Activated CD8-positive, alpha-beta T cell treated with anti-CD3 and anti-CD28 coated beads for 36 hours (primary cell): ENCODE results near the gene MAEA. TPM values are rescaled to one million over a fixed set of nuclear protein-coding genes. Genes with fewer than 3 reads are reported as not detected.
"Not testable (repeated sequence)": the region's sequence is repeated elsewhere in the genome, so short reads cannot be mapped to it uniquely, and the experiment has no call there.

Source experiments
- ATAC-seq: fragments of 200-7000 bp; cut with Tn5 transposase; one replicate; pipeline ENCODE4 v1.10.0; 2021; ENCODE audit warnings: mild to moderate bottlenecking, moderate library complexity
- CTCF ChIA-PET: fragments of 350-600 bp; sonication (Branson Sonifier 250); formaldehyde crosslinking; loops from one replicate; lab custom pipeline; 2021; ENCODE audit warnings: antibody characterized with exemption; lab: Charles Lee
- POLR2A ChIA-PET: fragments of 350-600 bp; sonication (Branson Sonifier 250); formaldehyde crosslinking; loops from one replicate; lab custom pipeline; 2021; ENCODE audit warnings: antibody characterized with exemption; lab: Charles Lee
- DNase-seq: peaks from one replicate; pipeline ENCODE4 v3.0.0-alpha.2; 2020
- H3K27ac Mint-ChIP-seq: one replicate; pipeline ENCODE4 v1.8.0; 2021; ENCODE audit warnings: mild to moderate bottlenecking, mixed read lengths
- H3K27me3 Mint-ChIP-seq: one replicate; pipeline ENCODE4 v1.8.0; 2021; ENCODE audit warnings: mixed read lengths
- H3K36me3 Mint-ChIP-seq: one replicate; pipeline ENCODE4 v1.8.0; 2021; ENCODE audit warnings: low read depth, mixed read lengths
- H3K4me1 Mint-ChIP-seq: one replicate; pipeline ENCODE4 v1.8.0; 2021; ENCODE audit warnings: low read depth, mixed read lengths
- H3K4me3 Mint-ChIP-seq: one replicate; pipeline ENCODE4 v1.8.0; 2021; ENCODE audit warnings: mild to moderate bottlenecking, moderate library complexity, mixed read lengths
- H3K9me3 Mint-ChIP-seq: one replicate; pipeline ENCODE4 v1.8.0; 2021; ENCODE audit warnings: mixed read lengths
- intact Hi-C: fragments of 100-400 bp; cut with micrococcal nuclease; formaldehyde crosslinking; loops from one replicate; pipeline ENCODE4 v1.10.0; 2022
- total RNA-seq, 2 experiments: library from RNA; stranded (reverse); gene quantifications; one replicate each; pipeline ENCODE4 v1.2.3, GENCODE V29; 2021
- TF ChIP-seq, protein P1 (sequence below): fragments of 200-600 bp; IDR thresholded peaks from one replicate; pipeline ENCODE4 v1.8.0; 2022; ENCODE audit warnings: antibody characterized with exemption, mild to moderate bottlenecking

MAEA gene
- total RNA-seq, 2 experiments from 2014 or later: 32.3 to 37.0 TPM

GRCh38 chr4:1330761-1331590 lies 41.3 kb downstream of the MAEA start:
- H3K27ac Mint-ChIP-seq: peak overlapping the region; percentile 91
- peaks cover 38% of the 10 kb centered on the region for H3K4me1 Mint-ChIP-seq
- ATAC-seq (peak; percentile 89), DNase-seq (peak; percentile 82)
- H3K27me3 Mint-ChIP-seq: no peaks in the 10 kb centered on the region
- no peaks in the 10 kb centered on the region for H3K9me3 Mint-ChIP-seq
- POLR2A ChIA-PET: interaction anchor here (1.3 to 3.3 kb wide), 3 partner anchors 15 to 41 kb away, joined by 3 to 11 read pairs (median 4); partner anchors contain the start of gene MAEA
- CTCF ChIA-PET: interaction anchor here (1.0 to 1.8 kb wide), 7 partner anchors 12 to 63 kb away, joined by 3 to 6 read pairs (median 4); partner anchors contain the start of gene UVSSA
- TF ChIP-seq, protein P1, sequence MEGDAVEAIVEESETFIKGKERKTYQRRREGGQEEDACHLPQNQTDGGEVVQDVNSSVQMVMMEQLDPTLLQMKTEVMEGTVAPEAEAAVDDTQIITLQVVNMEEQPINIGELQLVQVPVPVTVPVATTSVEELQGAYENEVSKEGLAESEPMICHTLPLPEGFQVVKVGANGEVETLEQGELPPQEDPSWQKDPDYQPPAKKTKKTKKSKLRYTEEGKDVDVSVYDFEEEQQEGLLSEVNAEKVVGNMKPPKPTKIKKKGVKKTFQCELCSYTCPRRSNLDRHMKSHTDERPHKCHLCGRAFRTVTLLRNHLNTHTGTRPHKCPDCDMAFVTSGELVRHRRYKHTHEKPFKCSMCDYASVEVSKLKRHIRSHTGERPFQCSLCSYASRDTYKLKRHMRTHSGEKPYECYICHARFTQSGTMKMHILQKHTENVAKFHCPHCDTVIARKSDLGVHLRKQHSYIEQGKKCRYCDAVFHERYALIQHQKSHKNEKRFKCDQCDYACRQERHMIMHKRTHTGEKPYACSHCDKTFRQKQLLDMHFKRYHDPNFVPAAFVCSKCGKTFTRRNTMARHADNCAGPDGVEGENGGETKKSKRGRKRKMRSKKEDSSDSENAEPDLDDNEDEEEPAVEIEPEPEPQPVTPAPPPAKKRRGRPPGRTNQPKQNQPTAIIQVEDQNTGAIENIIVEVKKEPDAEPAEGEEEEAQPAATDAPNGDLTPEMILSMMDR: no peak
- peak overlapping the region; percentile 5 for H3K4me3 Mint-ChIP-seq
- intact Hi-C loops: no loop called here
- H3K36me3 Mint-ChIP-seq: peaks cover 26% of the 10 kb centered on the region

DNA sequence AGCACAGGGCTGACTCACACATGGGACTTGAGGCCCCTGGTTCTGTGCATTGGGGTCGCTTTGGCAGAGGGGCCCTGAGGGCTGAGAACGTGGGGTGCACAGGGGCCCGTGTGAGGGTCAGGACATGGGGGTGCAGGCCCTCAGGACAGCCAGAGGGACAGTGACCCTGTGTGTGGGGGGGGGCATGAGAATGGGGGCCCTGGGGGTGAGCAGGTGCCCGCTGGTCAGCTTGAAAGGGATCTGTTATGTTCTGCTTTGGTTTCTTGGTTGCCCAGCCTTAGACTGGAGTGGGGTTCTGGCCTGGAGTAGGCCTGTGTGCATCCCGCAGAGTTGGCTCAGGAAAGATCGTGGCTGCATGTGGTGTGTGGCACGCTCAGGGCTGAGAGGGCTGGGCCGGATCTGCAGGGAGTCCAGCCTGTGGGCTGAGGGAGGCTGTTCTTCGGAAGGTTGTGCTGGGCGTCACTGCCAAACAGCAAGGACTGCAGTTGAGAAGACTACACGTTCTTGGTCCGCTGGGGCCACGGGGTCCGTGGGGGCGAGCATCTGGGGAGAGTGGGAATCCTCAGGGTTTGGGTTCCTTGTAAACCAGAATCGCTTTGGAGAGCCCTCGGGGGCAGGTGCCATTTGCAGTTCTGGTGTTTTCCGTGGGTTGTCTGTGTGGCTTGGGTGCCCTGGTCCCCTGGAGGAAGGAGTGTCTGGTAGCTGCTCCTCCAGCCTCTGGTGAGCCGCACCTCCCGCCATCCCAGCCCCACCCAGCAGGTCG lies 42.1 kb downstream of the MAEA start:
- TF ChIP-seq, protein P1: no peak
- DNase-seq (no peak), ATAC-seq (no peak)
- H3K27me3 Mint-ChIP-seq: no peaks in the 10 kb centered on the region
- no peak overlapping the region for H3K4me3 Mint-ChIP-seq
- H3K27ac Mint-ChIP-seq: peak overlapping the region; percentile 45
- peaks cover 40% of the 10 kb centered on the region for H3K4me1 Mint-ChIP-seq
- no peaks in the 10 kb centered on the region for H3K9me3 Mint-ChIP-seq
- H3K36me3 Mint-ChIP-seq: peaks cover 33% of the 10 kb centered on the region
- POLR2A ChIA-PET: interaction anchor here (1.0 to 3.3 kb wide), 2 partner anchors 14 to 42 kb away, joined by 4 to 11 read pairs; partner anchors contain the start of gene MAEA
- intact Hi-C loops: no loop called here
- CTCF ChIA-PET: interaction anchor here (1.0 to 1.1 kb wide), 3 partner anchors 14 to 64 kb away, joined by 3 to 5 read pairs (median 3); no protein-coding TSS in a partner anchor

DNA sequence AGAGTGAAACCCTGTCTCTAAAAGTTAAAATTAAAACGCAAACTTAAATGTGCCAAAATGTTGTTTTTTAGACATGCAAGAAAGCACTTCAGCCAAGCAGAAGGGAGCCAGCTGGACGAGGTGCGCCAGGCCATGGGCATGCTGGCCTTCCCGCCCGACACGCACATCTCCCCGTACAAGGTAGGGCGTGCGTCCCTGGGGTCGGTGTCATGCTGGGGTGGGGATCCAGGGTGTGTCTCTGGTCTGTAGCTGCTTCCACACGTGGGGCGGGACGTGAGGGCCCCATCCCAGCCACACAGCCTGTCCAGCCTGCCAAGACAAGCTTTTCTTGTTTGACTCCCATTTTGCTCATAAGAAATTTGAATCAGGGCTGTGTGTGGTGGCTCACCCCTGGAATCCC lies 43.0 kb downstream of the MAEA start:
- DNase-seq: no peak
- no peak for ATAC-seq
- H3K9me3 Mint-ChIP-seq: no peaks in the 10 kb centered on the region
- peaks cover 42% of the 10 kb centered on the region for H3K36me3 Mint-ChIP-seq
- H3K4me1 Mint-ChIP-seq: peaks cover 49% of the 10 kb centered on the region
- ChIA-PET POLR2A (interaction anchor here (1.0 to 3.3 kb wide), 2 partner anchors 13 to 43 kb away, joined by 4 to 11 read pairs; partner anchors contain the start of gene MAEA), CTCF (interaction anchor here (0.8 to 1.1 kb wide), 3 partner anchors 13 to 65 kb away, joined by 3 to 5 read pairs (median 5); no protein-coding TSS in a partner anchor)
- intact Hi-C loops: no loop called here
- H3K27ac Mint-ChIP-seq: no peak overlapping the region
- H3K4me3 Mint-ChIP-seq: no peak overlapping the region
- no peaks in the 10 kb centered on the region for H3K27me3 Mint-ChIP-seq
- TF ChIP-seq, protein P1: no peak

DNA sequence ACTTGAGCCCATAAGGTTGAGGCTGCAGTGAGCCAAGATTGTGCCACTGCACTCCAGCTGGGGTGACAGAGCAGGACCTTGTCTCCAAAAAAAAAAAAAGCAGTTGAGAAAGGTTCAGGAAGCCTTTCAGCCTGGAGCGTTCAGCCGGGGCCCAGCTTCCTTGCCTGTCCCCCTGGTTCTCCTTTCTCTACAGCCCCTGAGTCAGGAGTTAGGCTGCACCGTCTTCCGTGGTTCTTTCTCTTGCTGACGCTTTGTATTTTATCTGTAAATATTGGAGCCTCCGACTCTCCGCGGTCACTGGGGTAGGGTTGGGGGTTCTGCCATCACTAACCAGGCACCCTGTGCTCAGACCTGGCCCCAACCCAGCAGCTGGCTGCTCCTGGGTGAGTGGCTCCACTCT lies 43.6 kb downstream of the MAEA start:
- Mint-ChIP-seq H3K4me3 (no peak overlapping the region), H3K36me3 (peaks cover 45% of the 10 kb centered on the region), H3K27me3 (no peaks in the 10 kb centered on the region), H3K4me1 (peaks cover 52% of the 10 kb centered on the region), H3K27ac (no peak overlapping the region), H3K9me3 (no peaks in the 10 kb centered on the region)
- intact Hi-C loops: no loop called here
- DNase-seq: no peak
- TF ChIP-seq, protein P1: no peak
- ATAC-seq: no peak
- ChIA-PET CTCF (interaction anchor here (0.7 to 0.8 kb wide), 2 partner anchors 14 kb away, joined by 3 to 5 read pairs; partner anchors contain the start of gene UVSSA), POLR2A (interaction anchor here (3.3 kb wide), 1 partner anchor 44 kb away, joined by 11 read pairs; the partner anchor contains the start of gene MAEA)

DNA sequence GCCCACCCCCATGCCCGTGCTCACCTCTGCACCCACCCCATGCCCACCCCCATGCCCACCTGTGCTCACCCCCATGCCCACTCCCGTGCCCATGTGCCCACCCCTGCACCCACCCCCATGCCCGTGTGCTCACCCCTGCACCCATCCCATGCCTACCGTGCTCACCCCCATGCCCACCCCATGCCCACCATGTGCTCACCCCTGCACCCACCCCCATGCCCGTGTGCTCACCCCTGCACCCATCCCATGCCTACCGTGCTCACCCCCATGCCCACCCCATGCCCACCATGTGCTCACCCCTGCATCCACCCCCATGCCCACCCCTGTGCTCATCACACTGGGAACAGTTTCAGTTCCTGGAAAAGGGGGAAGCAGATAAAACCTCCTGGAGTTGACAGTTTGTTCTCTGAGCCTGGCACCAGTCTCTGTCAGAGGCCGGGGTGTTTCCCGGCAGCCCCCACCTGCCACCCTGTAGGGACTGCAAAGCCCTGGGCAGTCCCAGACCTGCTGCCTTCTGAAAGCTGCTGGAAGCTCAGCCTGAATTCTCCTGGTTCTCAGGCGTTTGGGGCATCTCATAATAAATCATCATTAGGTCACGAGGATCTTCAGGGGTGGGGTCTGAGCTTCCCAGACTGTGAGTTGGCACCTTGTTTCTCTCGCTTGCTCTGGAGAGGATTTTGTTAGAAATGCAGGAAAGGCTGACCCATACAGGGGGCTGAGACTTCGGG lies 44.3 kb downstream of the MAEA start:
- peaks cover 51% of the 10 kb centered on the region for H3K4me1 Mint-ChIP-seq
- DNase-seq, intact Hi-C loops, H3K4me3 Mint-ChIP-seq, H3K9me3 Mint-ChIP-seq, H3K27me3 Mint-ChIP-seq, POLR2A ChIA-PET, ATAC-seq: not testable (repeated sequence)
- peak overlapping the region; percentile 5 for H3K27ac Mint-ChIP-seq
- CTCF ChIA-PET: interaction anchor here (1.1 kb wide), 1 partner anchor 22 kb away, joined by 3 read pairs; no protein-coding TSS in a partner anchor
- H3K36me3 Mint-ChIP-seq: peaks cover 46% of the 10 kb centered on the region
